ENCODE data around the gene LBX2.
A peak's percentile ranks its signal among the peaks of the same experiment; 100 is the strongest.

The LBX2 gene

DNA sequence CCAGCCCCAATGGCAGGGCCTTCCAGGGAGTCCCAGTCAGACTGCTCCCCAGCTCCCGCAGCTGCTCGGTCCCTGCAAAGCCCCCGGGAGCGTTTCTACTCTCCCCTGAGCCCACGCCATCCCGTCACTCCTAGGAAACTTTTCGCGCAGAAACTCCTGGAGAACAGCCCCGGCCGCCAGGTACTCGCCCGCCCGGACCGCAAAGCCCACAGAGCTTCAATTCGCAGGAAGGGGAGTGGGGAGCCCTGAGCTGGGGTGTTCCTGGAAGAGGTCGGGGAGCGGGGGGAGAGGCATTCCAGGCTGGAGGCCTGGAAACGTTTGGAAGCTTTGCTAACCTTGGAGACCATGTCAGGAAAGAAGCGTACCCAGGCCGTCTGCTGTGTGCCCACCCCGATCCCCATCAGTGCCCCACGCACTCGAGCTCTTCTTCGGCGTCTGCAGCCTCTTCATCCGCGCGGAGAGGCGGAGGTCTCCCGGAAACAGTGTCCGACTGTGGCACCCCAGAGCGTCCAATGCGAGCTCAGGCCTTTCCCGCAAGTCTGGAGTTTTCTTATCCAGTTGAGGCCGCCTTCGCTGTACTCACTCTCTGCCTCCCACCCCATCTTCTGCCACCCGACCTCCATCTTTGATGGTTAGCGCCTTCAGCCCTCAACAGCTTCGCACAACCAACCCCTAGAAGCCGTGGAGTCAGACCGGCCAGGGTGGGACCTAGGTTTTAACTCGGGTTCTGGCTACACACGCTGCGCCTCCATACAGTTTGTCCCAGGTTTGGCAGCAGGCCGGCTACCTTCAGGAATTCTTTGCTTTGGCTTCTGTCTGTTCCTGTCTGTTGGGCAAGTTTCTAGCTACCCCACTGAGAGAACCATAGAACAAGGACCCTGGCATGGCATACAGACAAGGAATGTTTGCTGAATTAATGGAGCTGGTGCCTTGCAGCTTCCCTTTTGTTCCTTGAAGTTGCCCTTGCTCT, 4.4 kb upstream of the LBX2 start:
- Histone ChIP-seq H3K36me3 (ENCODE audit: insufficient read depth, low read length) (0 out of 2 replicates have a peak, but pooled peaks cover 5% of the 10 kb centered on the region), H3K9ac (ENCODE audit: low read depth, low read length) (peak overlapping the region; percentile 73), H3K4me1 (ENCODE audit: insufficient read depth, low read length) (peaks cover 4% of the 10 kb centered on the region), H3K9me3 (ENCODE audit: control insufficient read depth, insufficient read depth, low read length) (no peaks in the 10 kb centered on the region)

DNA sequence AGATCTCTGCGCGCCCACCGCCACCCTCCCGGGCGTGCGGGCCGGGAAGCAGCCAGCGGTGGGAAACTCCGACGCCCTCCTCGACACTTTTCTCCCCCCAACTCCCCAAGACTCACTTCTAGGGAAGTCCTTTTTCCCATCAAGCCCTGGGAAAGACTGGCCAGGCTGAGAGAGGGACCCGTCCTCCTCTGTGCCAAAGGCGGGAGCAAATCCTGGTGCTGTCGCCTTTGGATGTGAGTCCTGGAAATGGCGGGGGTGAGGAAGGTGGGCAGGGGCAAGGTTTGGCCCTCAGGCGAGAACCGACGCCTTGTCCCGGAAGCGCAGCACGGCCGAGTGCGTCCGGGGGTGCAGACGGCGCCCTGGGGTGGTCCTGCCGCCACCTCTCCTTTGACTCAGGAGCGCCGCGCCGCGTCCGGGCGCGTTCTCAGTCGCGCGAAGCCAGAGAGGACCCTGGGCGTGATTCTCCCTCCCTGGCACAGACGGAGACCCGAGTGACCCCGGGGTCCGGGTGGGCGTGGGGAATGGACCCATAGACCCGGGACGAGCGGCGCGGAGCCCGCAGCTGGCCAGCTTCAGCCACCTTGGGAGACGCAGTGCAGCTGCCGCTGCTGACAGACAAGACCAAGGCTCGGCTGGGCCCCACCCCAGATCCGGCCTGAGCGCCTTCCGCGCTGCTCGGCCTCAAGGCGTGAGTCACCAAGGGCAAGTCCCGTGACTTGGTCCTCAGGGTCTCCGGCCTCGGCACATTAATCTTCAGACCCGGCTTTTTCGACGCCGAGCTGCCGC, 3.5 kb upstream of the LBX2 start:
- Histone ChIP-seq H3K9ac (ENCODE audit: low read depth, low read length) (peak overlapping the region; percentile 73), H3K4me1 (ENCODE audit: insufficient read depth, low read length) (peaks cover 4% of the 10 kb centered on the region; the same call in 1 of the 2 replicates)

DNA sequence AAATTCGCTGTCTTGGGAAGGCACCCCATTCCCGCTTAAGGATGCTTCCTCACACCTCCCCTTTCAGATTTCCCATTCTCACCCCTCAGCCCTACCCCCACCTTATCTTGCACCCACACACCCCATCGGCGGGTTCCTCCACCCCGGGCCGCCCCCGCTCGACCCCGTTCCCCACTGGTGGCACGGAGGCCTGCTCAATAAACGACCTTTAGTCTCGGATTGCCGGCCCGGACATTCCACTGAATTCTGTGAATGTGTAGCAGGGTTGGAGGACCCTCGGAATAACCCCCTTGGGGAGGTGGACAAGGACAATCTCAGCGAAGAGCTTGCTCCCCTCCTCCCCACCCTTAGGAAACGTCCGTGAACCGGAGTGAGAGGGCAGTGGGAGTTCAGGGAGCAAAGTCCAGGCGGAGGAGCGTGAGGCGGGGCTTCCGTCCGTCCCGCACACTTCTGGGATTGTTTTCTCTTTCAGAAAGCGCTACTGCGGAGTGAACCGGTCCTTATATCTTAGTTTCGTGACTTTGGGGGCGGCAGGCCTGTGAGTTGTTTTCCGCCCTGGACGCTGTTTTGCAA, 2.8 kb upstream of the LBX2 start:
- Histone ChIP-seq H3K4me1 (ENCODE audit: insufficient read depth, low read length) (peaks cover 4% of the 10 kb centered on the region; the same call in 1 of the 2 replicates), H3K9ac (ENCODE audit: low read depth, low read length) (peak overlapping the region; percentile 73), H3K9me3 (ENCODE audit: control insufficient read depth, insufficient read depth, low read length) (no peaks in the 10 kb centered on the region), H3K36me3 (ENCODE audit: insufficient read depth, low read length) (0 out of 2 replicates have a peak, but pooled peaks cover 5% of the 10 kb centered on the region)

More for the DNA sequence above, 3.5 kb upstream of the LBX2 start:
- 0 out of 2 replicates have a peak, but pooled peaks cover 5% of the 10 kb centered on the region for H3K36me3 ChIP-seq (ENCODE audit: insufficient read depth, low read length)
- H3K9me3 ChIP-seq (ENCODE audit: control insufficient read depth, insufficient read depth, low read length): no peaks in the 10 kb centered on the region

DNA sequence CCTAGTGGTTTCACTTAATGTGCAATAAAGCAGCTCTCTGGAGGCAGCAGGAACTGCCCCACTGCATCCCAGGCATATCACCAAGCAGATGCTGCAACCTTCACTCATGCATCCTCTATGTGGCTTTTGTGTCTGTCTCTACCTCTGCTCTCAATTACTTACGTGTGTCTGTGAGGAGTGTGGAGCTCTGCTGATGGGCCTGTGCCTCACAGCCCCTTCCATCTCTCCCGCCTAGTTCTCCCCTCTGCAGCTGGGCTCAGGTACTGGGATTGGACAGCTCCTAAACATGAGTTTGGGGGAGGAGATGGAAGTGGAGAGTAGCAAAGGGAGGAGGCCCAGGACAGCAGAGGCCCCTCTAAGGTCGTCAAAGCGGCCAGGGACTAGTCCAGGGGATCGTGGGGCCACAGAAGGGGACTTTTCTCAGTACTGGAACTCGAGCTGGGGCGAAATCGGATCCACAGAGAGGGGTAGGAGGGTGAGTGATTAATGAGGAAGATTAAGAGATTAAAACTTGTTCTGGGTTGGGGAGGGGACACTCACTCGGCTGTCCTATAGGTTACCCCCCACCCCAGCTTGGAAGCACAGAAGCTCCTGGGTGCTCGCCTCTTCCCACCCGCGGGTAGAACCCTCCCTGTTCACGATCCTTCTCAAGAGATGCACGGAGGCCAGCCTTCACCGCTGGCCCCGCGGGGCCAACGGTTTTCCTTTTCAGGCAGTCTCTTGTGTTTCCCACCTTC, 2.1 kb upstream of the LBX2 start:
- Histone ChIP-seq H3K4me1 (ENCODE audit: insufficient read depth, low read length) (peaks cover 4% of the 10 kb centered on the region; the same call in 1 of the 2 replicates), H3K9me3 (ENCODE audit: control insufficient read depth, insufficient read depth, low read length) (no peaks in the 10 kb centered on the region), H3K9ac (ENCODE audit: low read depth, low read length) (peak overlapping the region; percentile 73; the same call in 1 of the 2 replicates)

DNA sequence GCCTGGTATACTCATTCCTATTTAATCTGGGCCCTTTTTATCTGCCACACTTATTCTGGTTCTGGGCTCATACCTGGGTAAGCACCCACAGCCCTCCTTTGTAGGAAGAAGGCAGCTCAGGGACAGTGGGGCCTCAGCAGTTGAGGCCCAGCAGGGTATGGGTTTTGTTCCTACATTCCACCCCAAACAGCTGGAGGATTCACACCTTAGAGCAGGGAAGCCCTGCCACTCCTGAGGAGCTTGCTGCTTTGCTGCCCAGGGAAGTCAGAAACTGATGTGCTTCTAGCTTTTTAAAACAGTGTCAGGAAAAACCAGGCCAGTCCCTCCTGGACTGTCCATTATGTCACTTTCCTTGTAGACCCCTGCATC, 1.2 kb upstream of the LBX2 start:
- Histone ChIP-seq H3K36me3 (ENCODE audit: insufficient read depth, low read length) (0 out of 2 replicates have a peak, but pooled peaks cover 2% of the 10 kb centered on the region), H3K9ac (ENCODE audit: low read depth, low read length) (no peak overlapping the region), H3K9me3 (ENCODE audit: control insufficient read depth, insufficient read depth, low read length) (no peaks in the 10 kb centered on the region), H3K4me1 (ENCODE audit: insufficient read depth, low read length) (peaks cover 4% of the 10 kb centered on the region; the same call in 1 of the 2 replicates)

More for the DNA sequence above, 2.1 kb upstream of the LBX2 start:
- H3K36me3 ChIP-seq (ENCODE audit: insufficient read depth, low read length): 0 out of 2 replicates have a peak, but pooled peaks cover 5% of the 10 kb centered on the region

DNA sequence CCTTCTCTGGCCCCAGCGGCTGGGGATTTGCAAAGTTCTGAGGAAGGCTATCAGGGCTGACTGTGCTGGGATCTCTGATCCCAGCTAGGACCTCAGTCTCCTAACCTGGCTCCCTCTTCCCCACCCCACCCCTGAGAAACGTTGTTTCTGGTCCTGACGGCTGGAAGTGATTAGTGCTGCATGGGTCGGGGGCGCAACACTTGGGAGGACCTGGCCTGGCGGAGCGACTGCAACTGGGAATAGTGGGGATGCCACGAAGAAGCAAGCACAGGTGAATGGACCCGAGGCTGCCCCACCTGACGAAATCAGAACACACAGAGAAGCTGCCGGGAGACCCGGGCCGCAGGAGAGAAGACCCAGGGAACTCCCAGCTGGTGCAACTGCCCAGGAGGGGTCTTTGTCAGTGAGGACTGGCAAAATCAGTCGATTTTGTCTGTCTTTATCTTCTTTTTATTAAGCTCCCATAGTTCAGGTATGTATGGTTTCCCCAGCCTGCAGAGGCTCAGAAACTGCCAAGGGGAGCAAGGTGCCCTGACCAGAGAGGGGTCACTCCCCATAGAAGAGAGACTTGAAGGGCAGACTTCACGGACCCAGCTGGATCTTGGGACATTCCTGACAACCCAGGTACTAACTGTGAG, 656 bp upstream of the LBX2 start:
- peaks cover 4% of the 10 kb centered on the region; the same call in 1 of the 2 replicates for H3K4me1 ChIP-seq (ENCODE audit: insufficient read depth, low read length)
- H3K36me3 ChIP-seq (ENCODE audit: insufficient read depth, low read length): no peaks in the 10 kb centered on the region
- H3K9ac ChIP-seq (ENCODE audit: low read depth, low read length): peak overlapping the region; percentile 53; the same call in 1 of the 2 replicates

DNA sequence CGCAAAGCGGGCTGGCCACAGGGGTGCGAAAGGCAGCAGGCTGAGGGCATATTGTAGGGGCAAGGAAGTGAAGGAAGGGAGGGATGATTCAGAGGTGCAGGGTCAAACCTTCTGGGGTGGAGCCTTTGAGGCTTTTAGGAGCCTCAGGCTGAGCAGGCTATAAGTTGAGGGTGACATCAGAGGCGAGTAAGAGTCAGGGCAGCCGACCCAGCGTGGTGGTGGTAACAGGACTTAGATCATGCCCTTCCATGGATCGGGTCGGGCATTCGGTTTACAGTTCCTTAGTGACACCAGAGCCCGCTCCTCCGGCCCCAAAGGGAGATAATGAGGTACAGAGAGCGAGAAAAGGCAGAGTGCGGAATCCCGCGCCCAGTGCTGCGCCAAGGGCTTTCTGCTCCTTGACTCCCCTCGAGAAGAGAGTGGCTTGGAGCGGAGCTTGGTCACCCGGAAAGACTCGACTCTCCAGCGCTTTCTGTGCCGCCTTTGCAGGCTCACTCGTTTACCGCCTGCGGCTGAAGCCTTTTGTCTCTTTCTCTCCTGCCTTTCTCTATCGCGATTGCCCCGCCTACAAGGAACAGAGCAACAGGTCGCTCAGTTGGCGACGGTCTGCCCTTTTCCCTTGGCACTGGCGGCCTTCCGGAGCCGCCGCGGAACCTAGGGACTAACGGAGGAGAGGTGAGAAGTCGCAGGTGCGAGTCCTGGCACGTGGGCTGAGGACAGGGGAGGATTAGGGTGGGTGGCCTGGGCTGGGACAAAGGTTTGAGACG, 720 bp downstream of the LBX2 start:
- Histone ChIP-seq H3K9ac (ENCODE audit: low read depth, low read length) (peak overlapping the region; percentile 53), H3K36me3 (ENCODE audit: insufficient read depth, low read length) (no peaks in the 10 kb centered on the region), H3K9me3 (ENCODE audit: control insufficient read depth, insufficient read depth, low read length) (no peaks in the 10 kb centered on the region), H3K4me1 (ENCODE audit: insufficient read depth, low read length) (peaks cover 4% of the 10 kb centered on the region; the same call in 1 of the 2 replicates)

More for the DNA sequence above, 656 bp upstream of the LBX2 start:
- H3K9me3 ChIP-seq (ENCODE audit: control insufficient read depth, insufficient read depth, low read length): no peaks in the 10 kb centered on the region

DNA sequence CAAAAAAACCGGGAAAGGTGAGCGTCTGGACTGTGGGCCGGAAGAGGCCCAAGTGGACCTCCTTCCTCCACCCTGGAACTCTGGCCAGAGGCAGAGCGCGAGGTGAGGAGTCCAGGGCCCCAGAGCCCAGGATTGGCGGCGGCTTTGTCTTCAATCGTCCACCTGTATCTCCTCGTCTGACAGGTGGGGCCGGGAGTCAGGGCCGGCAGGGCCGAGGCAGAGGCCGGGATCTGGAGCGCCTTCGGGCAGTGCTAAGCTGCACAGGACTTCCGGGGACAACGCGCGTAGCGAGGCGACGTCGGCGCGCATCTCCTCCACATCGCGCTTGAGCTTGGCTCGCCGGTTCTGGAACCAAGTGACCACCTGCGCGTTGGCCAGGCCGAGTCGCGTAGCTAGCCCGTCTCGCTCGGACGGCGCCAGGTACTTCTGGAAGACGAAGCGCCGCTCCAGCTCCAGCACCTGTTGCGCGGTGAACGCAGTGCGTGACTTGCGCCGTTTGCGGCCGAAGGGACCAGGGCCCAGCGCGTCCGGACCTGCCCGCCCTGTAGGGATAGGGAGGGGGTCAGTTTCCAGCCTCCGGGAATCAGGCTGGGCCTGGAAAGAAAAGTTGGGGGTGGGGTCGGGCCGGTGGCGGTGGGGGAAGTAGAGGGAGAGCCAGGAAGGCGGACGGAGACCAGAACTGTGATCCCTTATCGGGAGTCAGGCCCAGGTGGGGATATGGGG, 1.5 kb downstream of the LBX2 start:
- Histone ChIP-seq H3K36me3 (ENCODE audit: insufficient read depth, low read length) (no peaks in the 10 kb centered on the region), H3K4me1 (ENCODE audit: insufficient read depth, low read length) (peaks cover 4% of the 10 kb centered on the region; the same call in 1 of the 2 replicates), H3K9ac (ENCODE audit: low read depth, low read length) (peak overlapping the region; percentile 53), H3K9me3 (ENCODE audit: control insufficient read depth, insufficient read depth, low read length) (no peaks in the 10 kb centered on the region)

DNA sequence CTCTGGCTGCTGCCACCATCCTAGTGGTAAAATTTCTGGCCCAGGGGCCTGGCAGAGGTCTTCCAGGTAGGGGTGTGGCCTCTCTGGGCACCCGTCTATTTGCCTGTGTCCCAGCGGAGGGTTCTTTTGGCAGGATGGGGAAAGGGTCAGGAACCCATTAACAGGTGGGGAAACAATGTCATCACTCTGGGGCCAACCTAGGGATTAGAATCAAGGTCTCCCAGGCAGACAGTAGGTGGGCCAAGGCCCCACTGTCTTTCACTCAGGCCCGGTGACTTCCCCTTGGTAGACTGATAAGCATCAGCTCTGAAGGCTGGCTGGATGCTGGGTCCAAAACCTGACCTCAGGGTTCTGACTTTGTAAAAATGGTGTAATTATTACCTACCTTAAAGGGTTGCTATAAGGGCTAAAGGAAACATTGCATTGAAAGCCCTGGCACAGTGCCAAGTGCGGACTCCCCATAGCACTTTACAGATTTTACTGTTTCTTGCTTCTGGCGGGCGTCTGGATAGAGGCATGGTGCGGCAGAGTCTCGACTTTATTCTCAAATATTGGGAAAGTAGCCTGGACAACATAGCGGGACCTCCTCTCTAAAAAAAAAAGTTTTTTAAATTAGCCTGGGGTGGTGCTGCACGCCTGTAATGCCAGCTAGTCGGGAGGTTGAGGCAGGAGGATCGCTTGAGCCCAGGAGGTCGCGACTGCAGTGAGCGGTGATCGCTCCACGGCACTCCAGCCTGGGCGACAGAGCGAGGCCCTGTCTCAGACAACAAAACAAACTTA, 2.2 kb downstream of the LBX2 start:
- no peaks in the 10 kb centered on the region for H3K9me3 ChIP-seq (ENCODE audit: control insufficient read depth, insufficient read depth, low read length)
- H3K9ac ChIP-seq (ENCODE audit: low read depth, low read length): peak overlapping the region; percentile 53; the same call in 1 of the 2 replicates
- peaks cover 4% of the 10 kb centered on the region; the same call in 1 of the 2 replicates for H3K4me1 ChIP-seq (ENCODE audit: insufficient read depth, low read length)
- 0 out of 2 replicates have a peak, but pooled peaks cover 2% of the 10 kb centered on the region for H3K36me3 ChIP-seq (ENCODE audit: insufficient read depth, low read length)

DNA sequence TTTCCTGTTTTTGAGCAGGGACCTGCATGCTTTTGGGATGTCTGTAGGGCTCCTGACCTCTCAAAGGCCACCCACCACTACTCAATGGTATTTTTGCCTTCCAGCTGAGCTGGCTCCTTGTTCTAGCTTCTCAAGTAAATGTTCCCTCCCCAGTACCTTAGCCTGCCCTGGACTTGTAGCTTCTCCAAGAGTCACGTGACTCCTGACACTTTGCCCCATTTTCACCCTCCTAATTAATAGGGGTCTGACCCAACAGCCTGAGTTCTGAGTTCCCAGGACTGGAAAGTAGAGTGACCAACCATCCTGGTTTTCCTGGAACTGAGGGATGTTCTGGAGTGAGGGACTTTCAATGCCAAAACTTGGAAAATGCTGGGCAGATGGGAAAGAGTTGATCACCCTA, 4.0 kb downstream of the LBX2 start:
- H3K9ac ChIP-seq (ENCODE audit: low read depth, low read length): no peak overlapping the region
- H3K4me1 ChIP-seq (ENCODE audit: insufficient read depth, low read length): no peaks in the 10 kb centered on the region
- H3K9me3 ChIP-seq (ENCODE audit: control insufficient read depth, insufficient read depth, low read length): no peaks in the 10 kb centered on the region
- H3K36me3 ChIP-seq (ENCODE audit: insufficient read depth, low read length): 0 out of 2 replicates have a peak, but pooled peaks cover 9% of the 10 kb centered on the region

DNA sequence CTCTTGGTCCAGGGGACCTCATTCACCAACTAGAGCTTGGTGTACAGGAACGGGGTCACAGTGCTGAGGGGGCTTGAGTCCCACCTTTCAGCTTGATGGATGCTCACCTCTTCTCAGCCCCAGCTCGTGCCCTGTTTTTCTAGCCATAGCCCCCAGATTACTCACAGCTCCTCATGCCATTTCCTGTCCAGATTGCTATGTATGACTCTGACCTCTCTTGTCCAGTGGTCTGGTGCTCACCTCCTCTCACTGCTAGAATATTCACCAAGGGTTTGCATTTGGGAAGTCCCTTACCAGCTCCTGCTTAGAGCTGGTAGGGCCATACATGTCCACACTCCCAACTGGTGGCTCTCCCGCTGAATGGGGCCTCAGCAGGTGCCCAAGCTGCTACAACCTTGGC, 5.9 kb downstream of the LBX2 start:
- H3K9me3 ChIP-seq (ENCODE audit: control insufficient read depth, insufficient read depth, low read length): no peaks in the 10 kb centered on the region
- no peaks in the 10 kb centered on the region for H3K4me1 ChIP-seq (ENCODE audit: insufficient read depth, low read length)
- H3K36me3 ChIP-seq (ENCODE audit: insufficient read depth, low read length): 0 out of 2 replicates have a peak, but pooled peaks cover 9% of the 10 kb centered on the region
- H3K9ac ChIP-seq (ENCODE audit: low read depth, low read length): no peak overlapping the region

Data from ES-I3 (cell line).